Effector memory CD4-positive, alpha-beta T cell (primary cell): ENCODE measurements around the gene USH2A.

ENCODE experiments used
- DNase-seq, 3 donors: peaks; one replicate each; pipeline ENCODE4 v3.0.0-alpha.2; 2020
- H3K27ac ChIP-seq: 2 replicates; pipeline ENCODE4 v1.7.0; 2013; ENCODE audit warnings: mild to moderate bottlenecking, low read length, moderate library complexity; ENCODE audit not compliant: insufficient read depth, poor library complexity, severe bottlenecking
- H3K27me3 ChIP-seq: replicated peaks from 2 replicates; pipeline ENCODE4 v1.7.0; 2013; ENCODE audit warnings: mild to moderate bottlenecking, low read length; ENCODE audit not compliant: insufficient read depth, control insufficient read depth, poor library complexity, severe bottlenecking
- H3K36me3 ChIP-seq: 2 replicates; pipeline ENCODE4 v1.7.0; 2013; ENCODE audit warnings: mild to moderate bottlenecking, low read length, moderate library complexity; ENCODE audit not compliant: control insufficient read depth, insufficient read depth
- H3K4me1 ChIP-seq: 2 replicates; pipeline ENCODE4 v1.7.0; 2013; ENCODE audit warnings: low read length, mild to moderate bottlenecking; ENCODE audit not compliant: control insufficient read depth, insufficient read depth, poor library complexity, severe bottlenecking
- H3K4me3 ChIP-seq: 2 replicates; pipeline ENCODE4 v1.7.0; 2013; ENCODE audit warnings: low read length, low read depth, mild to moderate bottlenecking; ENCODE audit not compliant: insufficient read depth, poor library complexity, severe bottlenecking
- H3K9me3 ChIP-seq: 2 replicates; pipeline ENCODE4 v1.7.0; 2013; ENCODE audit warnings: mild to moderate bottlenecking, low read length, moderate library complexity; ENCODE audit not compliant: control insufficient read depth

USH2A gene

DNA sequence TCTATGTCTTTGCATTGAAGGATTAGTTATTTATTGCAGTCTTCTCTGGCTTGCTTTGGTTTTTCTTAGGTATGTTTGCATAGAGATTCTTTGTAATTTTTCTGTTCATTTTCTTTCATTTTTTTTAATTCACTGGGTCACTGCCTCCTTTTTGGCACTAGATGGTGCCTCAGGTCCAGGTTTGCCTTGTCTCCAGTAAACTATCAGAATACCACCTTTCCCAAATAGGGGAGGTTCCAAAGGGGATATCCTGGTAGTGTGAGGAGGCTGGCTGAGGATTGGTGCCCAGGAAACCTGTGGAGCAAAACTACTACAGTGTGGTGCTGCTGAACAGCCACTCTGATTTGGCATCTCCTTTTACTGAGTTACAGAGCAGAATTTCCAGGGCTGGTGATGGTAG is 599.0 kb downstream of the USH2A start:
- H3K4me3 ChIP-seq: no peak overlapping the region
- no peaks in the 10 kb centered on the region for H3K36me3 ChIP-seq
- no peak overlapping the region for H3K27ac ChIP-seq
- no peaks in the 10 kb centered on the region for H3K9me3 ChIP-seq
- no peak for DNase-seq
- no peaks in the 10 kb centered on the region for H3K4me1 ChIP-seq
- no peaks in the 10 kb centered on the region for H3K27me3 ChIP-seq

DNA sequence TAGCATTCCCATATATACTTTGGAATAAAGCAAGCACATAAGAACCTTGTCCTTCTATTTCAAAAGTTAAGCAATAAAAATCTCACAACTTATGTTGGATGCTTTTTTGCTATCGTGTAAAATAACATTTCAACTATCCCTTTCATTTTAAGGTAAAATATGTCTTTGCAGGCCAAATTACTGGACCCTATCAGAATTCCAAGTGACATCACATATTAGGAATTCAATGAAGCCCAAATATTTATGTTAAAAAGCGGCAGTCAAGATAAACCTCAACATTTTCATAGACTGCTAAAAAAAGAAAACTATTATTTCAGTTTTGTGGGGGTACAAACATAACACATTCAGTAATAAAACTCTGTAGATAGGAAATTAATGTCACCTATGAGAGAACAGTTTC is 604.1 kb downstream of the USH2A start:
- H3K4me3 ChIP-seq: no peak overlapping the region
- H3K27ac ChIP-seq: no peak overlapping the region
- no peaks in the 10 kb centered on the region for H3K9me3 ChIP-seq
- no peaks in the 10 kb centered on the region for H3K36me3 ChIP-seq
- no peak for DNase-seq
- no peaks in the 10 kb centered on the region for H3K27me3 ChIP-seq
- H3K4me1 ChIP-seq: no peaks in the 10 kb centered on the region

- Histone ChIP-seq H3K4me1 (no peaks in the 10 kb centered on the region), H3K9me3 (no peaks in the 10 kb centered on the region), H3K36me3 (no peaks in the 10 kb centered on the region), H3K4me3 (no peak overlapping the region), H3K27me3 (no peaks in the 10 kb centered on the region), H3K27ac (no peak overlapping the region)
- no peak for DNase-seq
Observed at GRCh38 chr1:215807911-215808436, 615.3 kb downstream of the USH2A start.

DNA sequence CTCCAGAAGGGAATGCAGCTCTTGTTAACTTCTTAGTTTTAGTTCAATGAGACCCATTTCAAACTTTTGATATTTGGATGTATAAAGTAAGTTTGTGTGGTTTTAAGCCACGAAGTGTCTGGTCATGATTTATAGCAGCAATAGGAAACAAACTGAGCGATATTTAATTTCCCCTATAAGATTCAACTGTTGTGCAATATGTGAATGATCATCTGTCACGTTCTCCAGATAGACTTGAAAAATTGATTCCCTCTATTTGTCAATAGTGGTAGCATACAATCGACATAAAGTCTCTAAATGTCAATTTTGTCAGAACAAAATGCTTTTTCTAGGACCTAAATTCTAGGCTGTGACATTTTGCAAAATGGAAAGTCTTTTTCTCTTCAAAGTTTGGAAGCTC is 616.0 kb downstream of the USH2A start:
- H3K27ac ChIP-seq: no peak overlapping the region

GRCh38 chr1:215797859-215798258 is 625.4 kb downstream of the USH2A start:
- no peaks in the 10 kb centered on the region for H3K4me1 ChIP-seq
- H3K27me3 ChIP-seq: no peaks in the 10 kb centered on the region
- H3K4me3 ChIP-seq: no peak overlapping the region
- no peaks in the 10 kb centered on the region for H3K36me3 ChIP-seq
- no peak overlapping the region for H3K27ac ChIP-seq
- no peaks in the 10 kb centered on the region for H3K9me3 ChIP-seq
- no peak for DNase-seq

More for the DNA sequence above, 616.0 kb downstream of the USH2A start:
- Histone ChIP-seq H3K4me3 (no peak overlapping the region), H3K4me1 (no peaks in the 10 kb centered on the region), H3K36me3 (no peaks in the 10 kb centered on the region), H3K9me3 (no peaks in the 10 kb centered on the region), H3K27me3 (no peaks in the 10 kb centered on the region)
- no peak for DNase-seq

- no peak overlapping the region for H3K27ac ChIP-seq
- no peaks in the 10 kb centered on the region for H3K36me3 ChIP-seq
- H3K4me1 ChIP-seq: no peaks in the 10 kb centered on the region
- no peaks in the 10 kb centered on the region for H3K9me3 ChIP-seq
- no peak for DNase-seq
- no peak overlapping the region for H3K4me3 ChIP-seq
- no peaks in the 10 kb centered on the region for H3K27me3 ChIP-seq
Observed at GRCh38 chr1:215794156-215794555, 629.1 kb downstream of the USH2A start.

DNA sequence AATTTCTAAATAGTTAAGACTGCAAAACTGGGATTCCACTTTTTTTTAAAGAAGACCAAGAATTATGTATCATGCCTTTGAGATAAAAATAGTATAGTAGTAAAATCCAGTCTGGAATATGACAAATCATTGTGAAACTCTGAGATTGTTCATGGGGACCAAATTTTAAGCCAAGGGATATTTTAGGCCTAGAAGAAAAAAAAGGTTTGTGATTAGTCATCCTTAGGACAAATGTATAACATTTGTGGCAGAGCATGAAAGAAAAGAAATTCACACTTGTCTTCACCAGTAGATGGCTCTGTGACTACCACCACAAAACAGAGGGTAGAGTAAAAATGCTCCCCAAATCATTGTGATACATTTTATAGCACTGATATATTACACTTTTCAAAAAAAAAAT is 630.1 kb downstream of the USH2A start:
- no peak for DNase-seq
- H3K36me3 ChIP-seq: no peaks in the 10 kb centered on the region
- H3K4me3 ChIP-seq: no peak overlapping the region
- H3K4me1 ChIP-seq: no peaks in the 10 kb centered on the region
- no peaks in the 10 kb centered on the region for H3K27me3 ChIP-seq
- H3K27ac ChIP-seq: no peak overlapping the region
- no peaks in the 10 kb centered on the region for H3K9me3 ChIP-seq

DNA sequence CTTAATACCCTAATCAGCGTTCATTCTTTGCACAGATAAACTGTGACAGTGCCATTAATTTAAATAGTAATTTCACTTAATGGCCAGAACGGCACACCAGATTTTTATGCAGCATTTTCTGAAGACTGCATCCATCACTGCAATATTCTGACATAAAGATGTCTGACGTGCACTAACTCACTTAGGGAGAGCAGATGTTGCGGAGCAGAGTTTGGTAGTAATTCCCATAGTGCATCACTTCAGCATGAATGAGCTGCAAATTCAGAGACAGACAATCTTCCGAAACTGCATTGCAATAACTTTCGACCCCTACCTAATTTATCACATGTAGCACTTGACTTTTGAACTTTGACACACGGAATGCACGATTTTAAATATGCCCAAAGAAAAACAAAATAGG is 630.8 kb downstream of the USH2A start:
- Histone ChIP-seq H3K27ac (no peak overlapping the region), H3K4me3 (no peak overlapping the region), H3K27me3 (no peaks in the 10 kb centered on the region), H3K36me3 (no peaks in the 10 kb centered on the region), H3K9me3 (no peaks in the 10 kb centered on the region), H3K4me1 (no peaks in the 10 kb centered on the region)
- DNase-seq: no peak

DNA sequence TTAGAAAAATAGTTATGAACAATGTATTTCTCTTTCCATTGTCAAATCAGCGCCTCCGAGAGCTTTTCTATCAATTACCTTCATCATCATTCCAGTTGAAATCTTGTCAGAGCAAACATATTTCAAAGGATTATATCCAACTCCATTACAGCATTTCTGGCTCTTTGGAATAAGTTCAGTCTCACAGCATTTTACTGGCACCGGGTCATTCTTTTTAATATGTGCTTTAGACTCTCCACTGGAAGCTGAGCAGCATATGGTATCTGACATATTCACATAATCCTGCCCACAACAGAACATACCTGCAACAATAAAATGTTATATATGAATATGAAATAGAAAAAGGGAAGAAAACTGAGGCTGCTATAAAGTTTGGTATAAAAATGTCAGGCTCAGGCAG is 633.3 kb downstream of the USH2A start:
- no peak overlapping the region for H3K4me3 ChIP-seq
- H3K9me3 ChIP-seq: no peaks in the 10 kb centered on the region
- H3K27me3 ChIP-seq: no peaks in the 10 kb centered on the region
- H3K27ac ChIP-seq: no peak overlapping the region
- no peak for DNase-seq
- H3K36me3 ChIP-seq: no peaks in the 10 kb centered on the region
- H3K4me1 ChIP-seq: no peaks in the 10 kb centered on the region

DNA sequence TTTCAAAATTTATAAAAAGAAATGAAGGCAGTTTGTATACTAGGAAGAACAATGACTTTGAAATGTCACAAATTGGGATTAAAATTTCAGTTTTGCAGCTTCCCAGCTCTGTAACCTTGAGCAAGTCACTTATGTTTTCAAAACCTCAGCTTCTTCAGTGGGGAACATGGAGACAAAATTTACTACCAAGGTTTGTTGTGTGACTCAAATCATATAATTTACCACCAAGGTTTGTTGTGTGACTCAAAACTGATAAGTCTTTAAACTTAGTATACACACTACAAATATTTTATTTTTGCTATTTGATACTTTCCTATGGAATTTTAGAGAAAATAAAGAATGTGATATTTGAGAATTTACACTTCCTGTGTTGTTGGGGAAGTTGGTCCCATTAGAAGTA is 636.3 kb downstream of the USH2A start:
- DNase-seq: no peak
- no peaks in the 10 kb centered on the region for H3K9me3 ChIP-seq
- no peaks in the 10 kb centered on the region for H3K27me3 ChIP-seq
- H3K4me1 ChIP-seq: no peaks in the 10 kb centered on the region
- H3K4me3 ChIP-seq: no peak overlapping the region
- H3K27ac ChIP-seq: no peak overlapping the region
- H3K36me3 ChIP-seq: no peaks in the 10 kb centered on the region

DNA sequence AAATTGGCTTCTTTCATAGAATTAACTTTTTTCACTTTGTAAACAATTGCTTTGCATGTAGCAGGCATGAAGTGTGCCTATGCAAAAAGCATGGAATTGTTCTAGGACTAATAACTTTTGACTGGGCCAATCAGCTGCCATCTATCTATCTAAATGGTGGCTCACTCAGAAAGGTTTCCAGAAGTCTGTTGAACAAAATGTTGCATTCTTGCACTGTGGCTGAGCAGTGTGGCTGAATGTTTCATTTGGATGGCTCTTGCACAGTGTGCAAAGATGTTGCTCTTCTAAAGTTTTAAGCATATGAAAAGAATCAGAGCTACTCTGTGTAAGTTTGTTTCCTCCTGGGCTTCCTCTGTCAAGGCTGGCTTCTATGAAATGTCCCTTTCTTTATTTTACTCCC is 642.6 kb downstream of the USH2A start:
- Histone ChIP-seq H3K4me1 (no peaks in the 10 kb centered on the region), H3K9me3 (no peaks in the 10 kb centered on the region), H3K4me3 (no peak overlapping the region), H3K36me3 (no peaks in the 10 kb centered on the region), H3K27ac (no peak overlapping the region), H3K27me3 (no peaks in the 10 kb centered on the region)
- DNase-seq: no peak
